ENCODE data around the gene RAB6B.

RAB6B gene

DNA sequence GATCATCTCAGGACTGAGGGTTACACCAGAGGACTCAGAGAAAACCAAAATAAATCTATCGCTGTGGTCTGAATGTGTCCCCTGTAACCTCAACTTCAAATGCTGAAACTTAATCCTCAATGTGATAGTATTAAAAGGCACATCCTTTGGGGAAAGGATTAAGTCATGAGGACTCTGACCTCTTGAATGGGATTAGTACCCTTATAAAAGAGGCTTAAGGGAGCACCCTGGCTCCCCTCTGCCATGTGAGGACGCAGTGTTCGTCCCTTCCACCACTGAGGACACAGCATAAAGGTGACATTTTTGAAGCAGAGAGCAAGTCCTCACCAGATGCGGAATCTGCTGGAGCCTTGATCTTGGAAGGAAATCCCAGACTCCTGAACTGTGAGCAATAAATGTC, 50.6 kb downstream of the RAB6B start:
- H3K9me3 ChIP-seq (ENCODE audit: control insufficient read depth, insufficient read depth, low read length), result no peaks in the 10 kb centered on the region
- H3K4me1 ChIP-seq (ENCODE audit: control insufficient read depth, insufficient read depth, low read length), result no peaks in the 10 kb centered on the region
- H3K27me3 ChIP-seq (ENCODE audit: control insufficient read depth, insufficient read depth, low read length), result no peaks in the 10 kb centered on the region
- no CpG with 5 or more reads among the region's 4 CpGs for WGBS (ENCODE audit: insufficient coverage, insufficient read length)
- no peak overlapping the region for H3K27ac ChIP-seq (ENCODE audit: low read length)
- H3K36me3 ChIP-seq (ENCODE audit: control insufficient read depth, insufficient read depth, low read length), result no peaks in the 10 kb centered on the region
- no peak overlapping the region for H3K4me3 ChIP-seq (ENCODE audit: low read length)
- DNase-seq (ENCODE audit: low read depth, low spot score), result no peak

DNA sequence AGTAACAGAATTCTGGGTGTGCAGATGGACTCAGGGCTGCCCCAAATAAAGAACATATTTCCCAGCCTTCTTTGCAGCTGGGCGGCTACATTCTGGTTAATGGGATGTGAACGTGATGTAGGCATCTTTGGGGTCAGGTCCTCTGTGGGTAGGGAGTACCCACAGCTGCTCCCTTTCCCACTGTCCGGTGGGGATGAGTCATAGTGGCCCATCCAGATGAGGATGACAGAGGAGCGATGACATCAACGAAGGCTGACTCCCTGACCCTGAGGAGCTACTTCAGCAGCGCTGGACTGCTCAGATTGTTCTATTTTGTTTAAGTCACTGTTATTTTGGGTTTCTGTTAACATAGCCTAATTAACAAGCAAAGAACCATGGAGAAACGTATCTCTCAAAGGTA, 52.0 kb downstream of the RAB6B start:
- H3K36me3 ChIP-seq (ENCODE audit: control insufficient read depth, insufficient read depth, low read length), result no peaks in the 10 kb centered on the region

DNA sequence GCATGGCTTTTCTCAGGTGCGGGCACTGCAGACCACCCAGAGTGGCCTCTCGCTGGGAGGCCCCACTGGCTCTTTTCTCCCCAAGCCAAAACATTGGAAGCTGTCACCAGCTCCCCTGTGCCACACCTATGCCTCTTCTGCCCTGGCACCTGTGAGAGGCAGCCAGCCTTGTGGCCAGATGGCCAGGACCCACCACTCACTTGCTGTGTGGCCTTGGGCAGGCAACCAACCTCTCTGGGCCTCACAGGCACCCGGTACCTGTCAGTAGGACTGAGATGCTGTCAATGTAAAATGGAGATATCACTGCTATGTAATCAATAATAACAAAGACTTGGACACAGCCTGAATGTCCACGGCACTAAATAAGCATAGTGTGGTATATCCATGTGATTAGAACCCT, 53.5 kb downstream of the RAB6B start:
- Histone ChIP-seq H3K27me3 (ENCODE audit: control insufficient read depth, insufficient read depth, low read length) (no peaks in the 10 kb centered on the region), H3K9me3 (ENCODE audit: control insufficient read depth, insufficient read depth, low read length) (no peaks in the 10 kb centered on the region), H3K27ac (ENCODE audit: low read length) (no peak overlapping the region), H3K4me1 (ENCODE audit: control insufficient read depth, insufficient read depth, low read length) (no peaks in the 10 kb centered on the region), H3K36me3 (ENCODE audit: control insufficient read depth, insufficient read depth, low read length) (no peaks in the 10 kb centered on the region), H3K4me3 (ENCODE audit: low read length) (no peak overlapping the region)
- no peak for DNase-seq (ENCODE audit: low read depth, low spot score)
- no CpG with 5 or more reads among the region's 4 CpGs for WGBS (ENCODE audit: insufficient coverage, insufficient read length)

More for the DNA sequence above, 52.0 kb downstream of the RAB6B start:
- Histone ChIP-seq H3K27ac (ENCODE audit: low read length) (no peak overlapping the region), H3K9me3 (ENCODE audit: control insufficient read depth, insufficient read depth, low read length) (no peaks in the 10 kb centered on the region), H3K27me3 (ENCODE audit: control insufficient read depth, insufficient read depth, low read length) (no peaks in the 10 kb centered on the region), H3K4me1 (ENCODE audit: control insufficient read depth, insufficient read depth, low read length) (no peaks in the 10 kb centered on the region), H3K4me3 (ENCODE audit: low read length) (no peak overlapping the region)
- DNase-seq (ENCODE audit: low read depth, low spot score), result no peak
- WGBS (ENCODE audit: insufficient coverage, insufficient read length), result no CpG with 5 or more reads among the region's 7 CpGs

DNA sequence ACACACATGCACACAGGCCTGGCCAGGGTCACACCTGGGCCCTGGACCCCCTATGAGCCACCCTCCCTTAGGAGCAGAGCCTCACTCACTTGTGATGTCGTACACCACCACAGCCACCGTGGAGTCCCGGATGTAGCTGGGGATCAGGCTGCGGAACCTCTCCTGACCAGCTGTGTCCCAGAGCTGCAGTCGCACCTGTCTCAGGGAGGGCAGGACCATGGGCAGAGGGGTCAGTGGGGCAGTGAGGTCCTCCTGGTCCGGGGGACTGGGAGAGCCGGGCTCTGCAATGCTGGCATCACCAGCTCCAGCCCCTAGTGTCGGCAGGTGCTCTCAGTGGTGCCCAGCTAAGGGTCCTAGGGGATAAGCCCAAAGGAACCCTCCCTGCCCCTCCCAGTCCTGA, 54.5 kb downstream of the RAB6B start:
- DNase-seq (ENCODE audit: low read depth, low spot score), result no peak
- H3K4me3 ChIP-seq (ENCODE audit: low read length), result no peak overlapping the region
- no peaks in the 10 kb centered on the region for H3K36me3 ChIP-seq (ENCODE audit: control insufficient read depth, insufficient read depth, low read length)
- no peaks in the 10 kb centered on the region for H3K27me3 ChIP-seq (ENCODE audit: control insufficient read depth, insufficient read depth, low read length)
- no peaks in the 10 kb centered on the region for H3K4me1 ChIP-seq (ENCODE audit: control insufficient read depth, insufficient read depth, low read length)
- no peaks in the 10 kb centered on the region for H3K9me3 ChIP-seq (ENCODE audit: control insufficient read depth, insufficient read depth, low read length)
- H3K27ac ChIP-seq (ENCODE audit: low read length), result no peak overlapping the region
- no CpG with 5 or more reads among the region's 8 CpGs for WGBS (ENCODE audit: insufficient coverage, insufficient read length)

DNA sequence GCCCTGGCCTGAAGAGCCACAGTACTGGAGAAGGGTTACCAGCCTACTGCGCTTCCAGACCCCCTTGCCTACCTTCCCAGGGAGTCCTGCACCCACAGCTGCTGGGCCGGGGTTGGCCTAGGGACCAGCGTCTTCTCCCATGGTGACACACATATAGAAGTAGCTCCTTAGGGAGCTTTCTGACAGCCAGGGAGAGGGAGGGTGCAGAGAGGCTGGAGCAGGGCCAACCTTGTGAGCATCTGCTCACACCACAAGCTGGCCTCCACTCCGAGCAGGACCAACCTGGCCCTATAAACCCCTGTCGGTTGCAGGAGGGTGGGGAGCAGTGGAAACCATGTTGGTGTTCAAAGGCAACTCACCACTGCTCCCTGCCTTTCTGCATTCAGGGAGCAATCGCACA, 54.9 kb downstream of the RAB6B start:
- Histone ChIP-seq H3K27ac (ENCODE audit: low read length) (no peak overlapping the region), H3K4me1 (ENCODE audit: control insufficient read depth, insufficient read depth, low read length) (no peaks in the 10 kb centered on the region), H3K9me3 (ENCODE audit: control insufficient read depth, insufficient read depth, low read length) (no peaks in the 10 kb centered on the region), H3K4me3 (ENCODE audit: low read length) (no peak overlapping the region), H3K27me3 (ENCODE audit: control insufficient read depth, insufficient read depth, low read length) (no peaks in the 10 kb centered on the region), H3K36me3 (ENCODE audit: control insufficient read depth, insufficient read depth, low read length) (no peaks in the 10 kb centered on the region)
- no peak for DNase-seq (ENCODE audit: low read depth, low spot score)
- WGBS (ENCODE audit: insufficient coverage, insufficient read length), result no CpG with 5 or more reads among the region's 6 CpGs

DNA sequence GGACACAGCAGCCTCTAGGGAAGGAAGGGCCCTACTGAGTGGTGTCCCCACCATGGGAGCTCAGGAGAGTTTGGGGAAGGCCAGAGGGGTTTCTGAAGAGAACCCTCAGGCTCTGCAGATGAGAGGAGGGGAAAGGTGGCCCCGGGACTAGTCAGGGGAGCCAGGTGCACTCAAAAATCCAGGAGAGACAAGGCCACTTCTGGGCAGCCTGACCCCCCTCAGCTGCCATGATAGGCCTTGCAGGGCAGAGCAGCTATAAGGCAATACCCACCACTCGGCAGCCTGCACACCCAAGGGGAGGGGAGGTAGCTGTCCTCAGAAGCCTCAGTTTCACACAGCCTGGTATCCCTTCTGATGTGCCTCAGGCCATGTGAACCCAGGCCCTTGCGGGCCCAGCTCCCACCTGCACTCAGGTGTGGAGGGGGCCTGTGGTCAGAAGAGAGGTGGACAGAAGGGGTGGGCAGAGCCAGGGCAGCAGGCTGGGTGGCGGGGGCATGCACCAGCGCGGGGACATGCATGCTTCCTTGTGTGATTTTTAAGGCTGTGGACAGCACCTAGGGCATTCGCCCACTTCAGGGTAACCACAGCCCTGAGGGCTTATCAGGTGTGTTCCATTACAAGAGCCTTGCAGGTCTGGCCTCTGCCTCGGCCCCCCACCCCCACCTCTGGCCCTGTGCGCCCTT, 55.5 kb downstream of the RAB6B start:
- Histone ChIP-seq H3K4me3 (ENCODE audit: low read length) (no peak overlapping the region), H3K27me3 (ENCODE audit: control insufficient read depth, insufficient read depth, low read length) (no peaks in the 10 kb centered on the region), H3K36me3 (ENCODE audit: control insufficient read depth, insufficient read depth, low read length) (no peaks in the 10 kb centered on the region), H3K4me1 (ENCODE audit: control insufficient read depth, insufficient read depth, low read length) (no peaks in the 10 kb centered on the region), H3K9me3 (ENCODE audit: control insufficient read depth, insufficient read depth, low read length) (no peaks in the 10 kb centered on the region), H3K27ac (ENCODE audit: low read length) (no peak overlapping the region)
- DNase-seq (ENCODE audit: low read depth, low spot score), result no peak
- no CpG with 5 or more reads among the region's 9 CpGs for WGBS (ENCODE audit: insufficient coverage, insufficient read length)

DNA sequence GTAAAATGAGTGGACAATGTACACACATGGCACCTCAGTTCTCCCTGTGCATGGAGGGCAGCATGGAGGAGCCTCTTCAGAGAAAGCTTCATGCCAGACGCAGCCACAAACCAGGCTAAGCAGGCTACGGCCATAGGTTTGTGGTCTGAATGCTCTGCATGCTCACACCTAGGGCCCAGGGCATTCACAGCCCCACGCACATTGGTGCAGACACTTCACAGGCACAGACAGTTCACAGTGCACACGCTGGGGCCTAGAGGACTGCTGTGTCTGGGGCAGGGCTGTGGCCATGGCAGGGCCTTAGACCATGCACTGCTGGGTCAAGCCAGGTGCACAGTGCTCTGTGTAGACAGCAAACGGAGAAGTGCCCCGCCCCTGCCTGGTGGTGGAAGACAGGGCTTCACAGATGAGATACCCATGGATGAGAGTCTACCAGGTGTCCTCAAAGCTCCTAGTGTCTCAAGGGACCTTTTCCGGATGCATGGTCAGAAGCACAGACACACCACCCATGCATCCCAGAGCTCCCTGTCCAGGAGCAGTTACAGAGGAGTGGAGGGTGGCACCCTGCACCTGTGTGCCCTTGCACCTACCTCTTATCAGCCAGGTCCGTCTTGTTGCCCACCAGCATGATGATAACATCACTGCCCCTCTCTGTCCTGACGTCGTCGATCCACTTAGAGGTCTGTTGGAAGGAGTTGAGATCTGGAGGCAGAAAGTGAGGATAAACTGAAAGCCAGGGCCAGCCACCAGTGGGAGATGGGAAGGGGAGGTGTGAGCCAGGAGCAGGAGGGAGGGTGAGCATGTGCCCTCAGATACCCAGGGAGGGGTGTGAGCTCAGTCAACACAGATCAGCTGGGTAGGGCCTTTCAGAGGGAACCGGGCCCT, 56.5 kb downstream of the RAB6B start:
- Histone ChIP-seq H3K4me1 (ENCODE audit: control insufficient read depth, insufficient read depth, low read length) (no peaks in the 10 kb centered on the region), H3K27me3 (ENCODE audit: control insufficient read depth, insufficient read depth, low read length) (no peaks in the 10 kb centered on the region), H3K27ac (ENCODE audit: low read length) (no peak overlapping the region), H3K4me3 (ENCODE audit: low read length) (no peak overlapping the region), H3K36me3 (ENCODE audit: control insufficient read depth, insufficient read depth, low read length) (no peaks in the 10 kb centered on the region), H3K9me3 (ENCODE audit: control insufficient read depth, insufficient read depth, low read length) (no peaks in the 10 kb centered on the region)
- DNase-seq (ENCODE audit: low read depth, low spot score), result no peak
- no CpG with 5 or more reads among the region's 12 CpGs for whole genome bisulfite sequencing (ENCODE audit: insufficient coverage, insufficient read length)

DNA sequence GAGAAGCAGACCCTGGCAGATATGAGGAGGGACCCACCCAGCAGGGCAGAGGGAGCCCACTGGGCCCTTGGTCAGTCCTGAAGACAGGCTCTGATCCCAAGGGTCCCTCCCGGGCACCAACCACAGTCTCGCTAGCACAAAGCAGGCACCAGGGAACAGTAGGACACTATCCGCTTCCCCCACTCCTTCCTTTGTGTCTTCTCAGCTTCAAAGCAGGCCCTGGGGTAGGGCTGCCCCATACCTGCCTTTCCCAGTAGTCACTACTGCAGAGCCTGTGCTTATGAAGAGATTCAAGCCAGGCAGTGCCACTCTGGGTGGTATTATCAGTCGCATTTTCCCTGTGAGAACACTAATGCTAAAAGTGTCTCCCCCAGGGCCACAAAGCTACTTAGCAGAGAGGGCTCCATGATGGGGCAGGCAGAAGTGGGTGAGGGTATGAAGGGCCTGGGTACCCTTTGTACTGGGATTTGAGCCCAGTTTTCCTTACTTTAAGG, 57.3 kb downstream of the RAB6B start:
- WGBS (ENCODE audit: insufficient coverage, insufficient read length), result no CpG with 5 or more reads among the region's 4 CpGs
- no peaks in the 10 kb centered on the region for H3K36me3 ChIP-seq (ENCODE audit: control insufficient read depth, insufficient read depth, low read length)
- no peaks in the 10 kb centered on the region for H3K4me1 ChIP-seq (ENCODE audit: control insufficient read depth, insufficient read depth, low read length)

DNA sequence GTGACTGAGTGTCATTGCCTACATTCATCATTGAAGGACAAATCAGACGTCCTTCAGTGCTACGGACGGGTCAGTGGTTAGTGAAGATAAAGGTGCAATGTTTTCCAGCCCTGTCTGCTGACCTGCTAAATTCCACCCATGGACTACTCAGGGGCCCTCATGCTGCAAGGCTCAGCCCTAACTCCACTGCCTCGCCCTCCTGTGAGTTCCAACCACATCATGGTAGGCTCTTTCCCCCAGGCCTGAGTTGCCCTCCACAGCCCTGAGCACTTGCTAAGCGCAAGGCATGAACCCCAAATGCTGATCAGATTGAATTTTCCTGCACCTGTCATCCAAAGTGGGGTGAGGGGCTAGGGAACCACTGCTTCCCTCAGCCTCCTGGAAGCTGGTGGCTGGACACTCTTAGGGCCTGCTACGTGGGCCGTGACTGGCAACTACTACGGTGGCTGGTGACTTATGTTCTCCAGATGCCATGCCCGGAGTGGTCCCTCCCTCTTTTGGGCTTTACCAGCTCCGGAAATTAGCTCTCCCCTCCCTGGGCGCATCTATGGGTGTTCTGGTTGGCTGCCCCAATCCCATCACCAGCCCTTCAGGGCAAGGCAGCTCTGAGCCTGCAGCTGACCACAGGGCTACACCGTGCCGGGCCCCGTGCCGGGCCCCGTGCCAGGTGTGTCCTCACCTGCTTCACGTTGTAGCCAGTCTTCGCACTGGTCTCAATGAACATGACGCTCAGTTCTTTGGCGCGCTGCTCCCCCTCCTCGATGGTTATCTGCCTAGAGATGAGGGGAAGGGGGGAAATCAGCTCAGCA, 58.0 kb downstream of the RAB6B start:
- H3K4me3 ChIP-seq (ENCODE audit: low read length), result no peak overlapping the region
- WGBS (ENCODE audit: insufficient coverage, insufficient read length), result no CpG with 5 or more reads among the region's 22 CpGs
- no peaks in the 10 kb centered on the region for H3K9me3 ChIP-seq (ENCODE audit: control insufficient read depth, insufficient read depth, low read length)
- H3K4me1 ChIP-seq (ENCODE audit: control insufficient read depth, insufficient read depth, low read length), result no peaks in the 10 kb centered on the region
- no peaks in the 10 kb centered on the region for H3K36me3 ChIP-seq (ENCODE audit: control insufficient read depth, insufficient read depth, low read length)
- DNase-seq (ENCODE audit: low read depth, low spot score), result no peak
- H3K27ac ChIP-seq (ENCODE audit: low read length), result no peak overlapping the region
- H3K27me3 ChIP-seq (ENCODE audit: control insufficient read depth, insufficient read depth, low read length), result no peaks in the 10 kb centered on the region

More for the DNA sequence above, 57.3 kb downstream of the RAB6B start:
- no peaks in the 10 kb centered on the region for H3K9me3 ChIP-seq (ENCODE audit: control insufficient read depth, insufficient read depth, low read length)
- no peak overlapping the region for H3K27ac ChIP-seq (ENCODE audit: low read length)
- no peaks in the 10 kb centered on the region for H3K27me3 ChIP-seq (ENCODE audit: control insufficient read depth, insufficient read depth, low read length)
- no peak for DNase-seq (ENCODE audit: low read depth, low spot score)
- no peak overlapping the region for H3K4me3 ChIP-seq (ENCODE audit: low read length)

DNA sequence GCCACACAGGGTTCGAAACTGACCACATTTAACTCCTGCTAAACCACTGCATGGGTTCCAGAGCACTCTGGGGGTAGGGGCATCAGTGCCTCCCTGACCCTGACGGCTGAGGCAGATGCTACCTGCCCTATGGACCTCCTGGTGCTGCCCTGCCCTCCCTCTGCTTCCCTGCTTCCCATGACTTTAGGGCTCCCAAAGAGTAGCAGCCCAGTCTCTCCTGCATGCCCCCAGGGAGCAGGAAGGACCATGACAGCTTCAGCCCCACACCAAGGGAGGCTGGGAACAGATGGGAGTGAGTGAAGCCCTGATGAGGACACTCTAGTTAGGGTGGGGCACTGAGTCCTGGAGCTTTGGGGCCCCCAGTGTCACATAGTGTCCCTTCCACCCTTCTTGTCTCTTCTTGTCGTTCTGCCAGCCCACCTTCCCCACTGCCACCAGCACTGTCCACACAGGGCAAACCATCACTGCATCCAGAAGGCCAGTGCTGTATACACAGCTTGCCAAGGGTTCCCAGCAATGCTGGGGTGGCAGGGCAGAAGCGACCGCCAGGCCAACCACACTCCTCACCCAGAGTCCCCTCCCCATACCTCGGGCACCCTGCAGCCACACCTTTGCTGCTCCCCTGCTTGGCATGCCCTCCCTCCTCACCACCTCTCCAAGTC, 59.1 kb downstream of the RAB6B start:
- H3K4me3 ChIP-seq (ENCODE audit: low read length), result no peak overlapping the region
- no peak overlapping the region for H3K27ac ChIP-seq (ENCODE audit: low read length)
- no peaks in the 10 kb centered on the region for H3K27me3 ChIP-seq (ENCODE audit: control insufficient read depth, insufficient read depth, low read length)
- WGBS (ENCODE audit: insufficient coverage, insufficient read length), result no CpG with 5 or more reads among the region's 6 CpGs
- no peak for DNase-seq (ENCODE audit: low read depth, low spot score)
- H3K36me3 ChIP-seq (ENCODE audit: control insufficient read depth, insufficient read depth, low read length), result no peaks in the 10 kb centered on the region
- H3K4me1 ChIP-seq (ENCODE audit: control insufficient read depth, insufficient read depth, low read length), result no peaks in the 10 kb centered on the region
- no peaks in the 10 kb centered on the region for H3K9me3 ChIP-seq (ENCODE audit: control insufficient read depth, insufficient read depth, low read length)

Measured in iPS DF 6.9 (cell line).